Right atrium auricular region (tissue), 2 donors: ENCODE data around the gene RWDD1. TPM values are rescaled to one million over a fixed set of nuclear protein-coding genes. Genes with fewer than 3 reads are reported as not detected.

Source experiments
- DNase-seq: peaks from one replicate; pipeline ENCODE4 v3.0.0-alpha.2; 2019; ENCODE audit warnings: low spot score
- H3K27ac ChIP-seq, 2 donors: fragments of 200-600 bp; sonication (generic); 1 replicate in 1 of 2; 2 replicates in 1 of 2; pipeline ENCODE4 v1.5.1; 2016 to 2019
- H3K27me3 ChIP-seq, 2 donors: fragments of 200-600 bp; sonication (generic); one replicate each; pipeline versions ENCODE4 v1.5.1 to v1.6.0; 2017 to 2019
- H3K36me3 ChIP-seq: fragments of 200-600 bp; sonication (generic); one replicate; pipeline ENCODE4 v1.5.1; 2016
- H3K4me1 ChIP-seq, 2 donors: fragments of 200-600 bp; sonication (generic); one replicate each; pipeline versions ENCODE4 v1.5.1 to v1.6.0; 2017 to 2019
- H3K4me3 ChIP-seq, 2 donors: fragments of 200-600 bp; sonication (generic); 1 replicate in 1 of 2; 2 replicates in 1 of 2; pipeline ENCODE4 v1.5.1; 2017 to 2019; ENCODE audit warnings: mild to moderate bottlenecking in 1 of 2, moderate library complexity in 1 of 2
- H3K9me3 ChIP-seq, 2 donors: fragments of 200-600 bp; sonication (generic); one replicate each; pipeline ENCODE4 v1.5.1; 2019
- total RNA-seq, 2 donors: library from RNA; depleted of rRNA; stranded (reverse); fragments of >200 nt; gene quantifications; one replicate each; pipeline ENCODE4 v1.1.0, GENCODE V29; 2016
- TF ChIP-seq, protein P1 (sequence below), 2 donors: fragments of 200-600 bp; sonication (generic); IDR thresholded peaks; one replicate each; pipeline ENCODE4 v1.5.1; 2019; ENCODE audit warnings: antibody characterized with exemption in 2 of 2

Gene RWDD1
- total RNA-seq, 2 donors from 2014 or later = 42.2 to 46.9 TPM

DNA sequence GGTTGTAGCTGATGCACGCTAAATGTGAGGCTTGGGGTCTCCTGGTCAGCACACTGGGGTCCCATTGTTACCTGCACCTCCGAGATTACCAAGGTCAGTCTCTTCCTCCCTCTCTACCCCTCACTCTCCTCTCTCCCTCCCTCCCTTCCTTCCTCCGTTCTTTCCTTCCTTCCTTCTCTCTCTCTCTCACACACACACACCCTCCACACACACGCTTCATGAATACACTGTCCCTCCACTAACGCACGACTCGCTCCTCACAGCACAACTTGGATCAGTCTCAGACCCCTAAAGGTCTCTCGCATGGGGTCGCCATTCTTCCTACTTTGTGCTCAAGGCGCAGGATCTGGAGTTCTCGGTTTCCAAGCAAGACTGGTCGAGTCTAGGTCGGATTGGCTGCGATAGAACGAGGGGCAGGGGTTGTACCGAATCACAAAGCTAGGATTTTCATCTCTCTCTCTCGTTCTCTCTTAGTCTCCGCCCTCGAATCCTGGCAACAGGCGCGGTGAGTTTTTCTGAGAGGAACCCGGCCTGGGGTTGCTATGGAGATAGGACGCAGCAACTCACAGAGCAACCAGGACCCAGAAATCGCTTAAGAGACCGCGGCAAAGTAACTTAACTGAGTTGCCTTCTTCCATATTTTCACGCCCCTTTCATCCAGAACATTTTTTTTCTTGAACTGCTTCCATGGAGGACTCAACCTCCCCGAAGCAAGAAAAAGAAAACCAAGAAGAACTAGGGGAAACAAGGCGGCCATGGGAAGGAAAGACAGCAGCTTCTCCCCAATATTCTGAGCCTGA, 44.8 kb downstream of the RWDD1 start, which contains the start of gene RSPH4A:
TSS of gene RSPH4A (plus strand) at position 543 of the 800 bp plus-strand sequence. CDS start at position 688, 145 bp downstream.
- Histone ChIP-seq H3K27ac (no peak within 1 kb of the TSS), H3K9me3 (no peaks in the 10 kb centered on the region), H3K36me3 (no peaks in the 10 kb centered on the region), H3K4me3 (peak within 1 kb of the TSS; percentile 44 to 53), H3K27me3 (no peaks in the 10 kb centered on the region), H3K4me1 (peaks cover 0 to 7% of the 10 kb centered on the region in 2 donors)
- TF ChIP-seq, protein P1, sequence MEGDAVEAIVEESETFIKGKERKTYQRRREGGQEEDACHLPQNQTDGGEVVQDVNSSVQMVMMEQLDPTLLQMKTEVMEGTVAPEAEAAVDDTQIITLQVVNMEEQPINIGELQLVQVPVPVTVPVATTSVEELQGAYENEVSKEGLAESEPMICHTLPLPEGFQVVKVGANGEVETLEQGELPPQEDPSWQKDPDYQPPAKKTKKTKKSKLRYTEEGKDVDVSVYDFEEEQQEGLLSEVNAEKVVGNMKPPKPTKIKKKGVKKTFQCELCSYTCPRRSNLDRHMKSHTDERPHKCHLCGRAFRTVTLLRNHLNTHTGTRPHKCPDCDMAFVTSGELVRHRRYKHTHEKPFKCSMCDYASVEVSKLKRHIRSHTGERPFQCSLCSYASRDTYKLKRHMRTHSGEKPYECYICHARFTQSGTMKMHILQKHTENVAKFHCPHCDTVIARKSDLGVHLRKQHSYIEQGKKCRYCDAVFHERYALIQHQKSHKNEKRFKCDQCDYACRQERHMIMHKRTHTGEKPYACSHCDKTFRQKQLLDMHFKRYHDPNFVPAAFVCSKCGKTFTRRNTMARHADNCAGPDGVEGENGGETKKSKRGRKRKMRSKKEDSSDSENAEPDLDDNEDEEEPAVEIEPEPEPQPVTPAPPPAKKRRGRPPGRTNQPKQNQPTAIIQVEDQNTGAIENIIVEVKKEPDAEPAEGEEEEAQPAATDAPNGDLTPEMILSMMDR (IDR thresholded peaks at IDR 0.05) = no peak
- peak; percentile 93 for DNase-seq

DNA sequence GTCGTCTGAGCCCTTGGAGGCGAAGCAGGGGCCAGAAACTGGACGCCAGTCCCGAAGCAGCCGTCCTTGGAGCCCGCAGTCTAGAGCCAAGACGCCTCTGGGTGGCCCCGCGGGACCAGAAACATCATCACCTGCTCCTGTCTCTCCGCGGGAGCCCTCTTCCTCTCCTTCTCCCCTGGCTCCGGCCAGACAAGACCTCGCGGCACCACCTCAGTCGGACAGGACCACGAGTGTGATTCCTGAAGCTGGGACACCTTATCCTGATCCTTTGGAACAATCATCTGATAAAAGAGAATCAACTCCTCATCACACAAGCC, 45.4 kb downstream of the RWDD1 start:
- Histone ChIP-seq H3K4me1 (peaks cover 0 to 7% of the 10 kb centered on the region in 2 donors), H3K9me3 (no peaks in the 10 kb centered on the region), H3K36me3 (no peaks in the 10 kb centered on the region), H3K27me3 (no peaks in the 10 kb centered on the region), H3K27ac (no peak overlapping the region), H3K4me3 (peak overlapping the region; percentile 44 to 53)
- DNase-seq = no peak
- TF ChIP-seq, protein P1 (IDR thresholded peaks at IDR 0.05) = no peak

DNA sequence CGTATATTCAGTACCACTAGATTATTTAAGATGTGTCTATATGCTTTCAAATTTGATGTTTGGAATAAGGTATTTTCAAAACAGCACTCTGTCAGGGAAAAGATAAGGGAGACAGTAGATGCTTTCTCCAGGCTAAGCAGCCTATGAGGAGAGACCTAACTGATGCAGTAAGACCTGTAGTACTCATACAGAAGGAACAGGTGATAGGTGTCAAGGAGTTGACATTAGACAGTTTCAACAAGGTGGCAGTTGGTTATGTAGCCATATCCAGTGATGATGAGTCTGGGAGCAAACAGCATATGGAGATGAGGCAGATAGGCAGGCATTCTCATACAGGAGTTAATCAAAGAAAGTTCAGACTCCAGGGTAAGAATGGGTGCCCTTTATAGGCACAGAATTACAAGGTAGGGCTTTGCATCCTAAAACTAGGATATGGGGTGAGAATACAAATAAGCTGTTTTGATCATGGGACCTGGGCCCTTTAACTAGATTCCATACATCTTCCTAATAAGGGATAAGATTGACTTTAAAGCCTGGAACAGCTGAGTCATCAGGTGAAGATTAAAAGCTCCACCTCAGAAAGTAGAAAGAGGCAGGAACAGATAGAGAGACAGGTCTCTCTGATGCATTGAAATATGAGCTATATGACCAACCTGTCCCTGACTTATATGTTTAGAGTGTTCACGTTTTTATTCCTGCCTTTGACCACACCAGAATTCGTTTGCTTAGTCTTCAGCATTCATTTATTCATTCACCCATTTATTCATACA, 52.9 kb downstream of the RWDD1 start:
- H3K27me3 ChIP-seq = no peaks in the 10 kb centered on the region
- H3K4me1 ChIP-seq = no peaks in the 10 kb centered on the region
- no peaks in the 10 kb centered on the region for H3K9me3 ChIP-seq
- no peak overlapping the region for H3K4me3 ChIP-seq
- H3K36me3 ChIP-seq = no peaks in the 10 kb centered on the region
- DNase-seq = no peak
- TF ChIP-seq, protein P1 (IDR thresholded peaks at IDR 0.05) = no peak
- H3K27ac ChIP-seq = no peak overlapping the region

DNA sequence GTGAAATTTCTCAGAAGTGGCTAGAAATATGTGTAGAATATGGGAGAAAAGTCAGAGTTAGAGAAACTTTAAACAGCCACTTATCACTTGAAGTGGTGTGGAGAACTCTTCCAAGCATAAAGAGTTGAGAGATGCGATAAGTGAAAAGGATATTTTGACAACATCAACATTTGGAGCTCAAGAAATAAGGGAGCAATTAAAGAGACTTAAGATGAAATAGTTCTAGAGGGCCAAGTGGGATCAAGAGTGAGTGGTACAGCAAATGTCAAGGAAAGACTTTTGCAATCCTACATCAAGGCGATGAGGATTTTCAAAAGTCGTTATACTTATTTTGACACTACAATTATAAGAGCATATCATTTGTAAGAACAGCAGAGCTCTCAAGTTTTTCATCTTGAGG, 54.6 kb downstream of the RWDD1 start:
- no peaks in the 10 kb centered on the region for H3K4me1 ChIP-seq
- no peak for DNase-seq

DNA sequence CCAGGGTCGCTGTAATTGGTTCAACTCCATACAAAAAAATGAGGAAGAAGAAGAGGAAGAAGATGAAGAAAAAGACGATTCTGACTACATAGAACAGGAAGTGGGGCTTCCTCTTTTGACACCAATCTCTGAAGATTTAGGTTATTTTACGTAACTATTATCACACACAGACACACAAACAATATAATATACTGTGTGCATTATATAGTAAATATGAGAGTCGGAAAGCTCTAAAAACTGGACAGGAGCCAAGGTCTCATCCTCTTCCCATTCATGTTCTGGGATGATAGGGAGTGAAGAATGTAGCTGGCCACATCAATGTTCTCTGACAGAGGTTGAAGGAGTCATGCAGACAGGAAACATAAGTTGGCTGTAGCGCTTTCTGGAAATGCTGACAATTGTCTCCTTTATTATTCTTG, 58.3 kb downstream of the RWDD1 start:
- peaks cover 10% of the 10 kb centered on the region for H3K36me3 ChIP-seq
- TF ChIP-seq, protein P1 (IDR thresholded peaks at IDR 0.05) = no peak
- no peaks in the 10 kb centered on the region for H3K27me3 ChIP-seq
- no peak overlapping the region for H3K4me3 ChIP-seq
- DNase-seq = no peak
- no peaks in the 10 kb centered on the region for H3K9me3 ChIP-seq
- no peaks in the 10 kb centered on the region for H3K4me1 ChIP-seq
- H3K27ac ChIP-seq = no peak overlapping the region

More for the DNA sequence above, 54.6 kb downstream of the RWDD1 start:
- no peak overlapping the region for H3K4me3 ChIP-seq
- no peaks in the 10 kb centered on the region for H3K9me3 ChIP-seq
- no peak overlapping the region for H3K27ac ChIP-seq
- H3K36me3 ChIP-seq = no peaks in the 10 kb centered on the region
- H3K27me3 ChIP-seq = no peaks in the 10 kb centered on the region
- TF ChIP-seq, protein P1 (IDR thresholded peaks at IDR 0.05) = no peak
